Measurements from ENCODE around the gene ATP11A. TPM values are rescaled to one million over a fixed set of nuclear protein-coding genes. Genes with fewer than 3 reads are reported as not detected.

Gene ATP11A
- total RNA-seq, 1 donor from 2014 or later: 6.1 TPM

DNA sequence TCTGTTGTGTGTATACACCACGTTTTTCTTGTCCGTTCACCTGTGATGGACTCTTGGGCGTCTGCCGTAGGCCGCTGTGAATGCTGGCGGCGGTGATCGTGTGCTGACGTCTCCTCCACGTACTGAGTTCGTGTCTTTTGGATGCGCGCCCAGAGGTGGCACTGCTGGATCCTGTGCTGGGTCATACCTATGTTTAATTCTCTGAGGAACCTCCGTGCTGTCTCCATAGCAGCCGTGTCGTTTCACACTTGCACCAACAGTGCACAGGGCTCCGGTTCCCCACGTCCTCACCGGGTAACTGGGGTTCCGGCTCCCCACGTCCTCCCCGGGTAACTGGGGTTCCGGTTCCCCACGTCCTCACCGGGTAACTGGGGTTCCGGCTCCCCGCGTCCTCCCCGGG lies 56.2 kb downstream of the ATP11A start:
- no peaks in the 10 kb centered on the region for H3K27me3 ChIP-seq (ENCODE audit: control insufficient read depth, insufficient read depth, low read length)
- no peak overlapping the region for H3K4me3 ChIP-seq (ENCODE audit: low read depth, low read length)
- no peaks in the 10 kb centered on the region for H3K36me3 ChIP-seq (ENCODE audit: control insufficient read depth, insufficient read depth, low read length)
- no peak for DNase-seq (ENCODE audit: low read depth)
- FAIRE-seq: no peak
- TF ChIP-seq, protein P1, sequence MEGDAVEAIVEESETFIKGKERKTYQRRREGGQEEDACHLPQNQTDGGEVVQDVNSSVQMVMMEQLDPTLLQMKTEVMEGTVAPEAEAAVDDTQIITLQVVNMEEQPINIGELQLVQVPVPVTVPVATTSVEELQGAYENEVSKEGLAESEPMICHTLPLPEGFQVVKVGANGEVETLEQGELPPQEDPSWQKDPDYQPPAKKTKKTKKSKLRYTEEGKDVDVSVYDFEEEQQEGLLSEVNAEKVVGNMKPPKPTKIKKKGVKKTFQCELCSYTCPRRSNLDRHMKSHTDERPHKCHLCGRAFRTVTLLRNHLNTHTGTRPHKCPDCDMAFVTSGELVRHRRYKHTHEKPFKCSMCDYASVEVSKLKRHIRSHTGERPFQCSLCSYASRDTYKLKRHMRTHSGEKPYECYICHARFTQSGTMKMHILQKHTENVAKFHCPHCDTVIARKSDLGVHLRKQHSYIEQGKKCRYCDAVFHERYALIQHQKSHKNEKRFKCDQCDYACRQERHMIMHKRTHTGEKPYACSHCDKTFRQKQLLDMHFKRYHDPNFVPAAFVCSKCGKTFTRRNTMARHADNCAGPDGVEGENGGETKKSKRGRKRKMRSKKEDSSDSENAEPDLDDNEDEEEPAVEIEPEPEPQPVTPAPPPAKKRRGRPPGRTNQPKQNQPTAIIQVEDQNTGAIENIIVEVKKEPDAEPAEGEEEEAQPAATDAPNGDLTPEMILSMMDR (IDR thresholded peaks at IDR 0.05; ENCODE audit: insufficient read depth, low read length, severe bottlenecking): no peak

DNA sequence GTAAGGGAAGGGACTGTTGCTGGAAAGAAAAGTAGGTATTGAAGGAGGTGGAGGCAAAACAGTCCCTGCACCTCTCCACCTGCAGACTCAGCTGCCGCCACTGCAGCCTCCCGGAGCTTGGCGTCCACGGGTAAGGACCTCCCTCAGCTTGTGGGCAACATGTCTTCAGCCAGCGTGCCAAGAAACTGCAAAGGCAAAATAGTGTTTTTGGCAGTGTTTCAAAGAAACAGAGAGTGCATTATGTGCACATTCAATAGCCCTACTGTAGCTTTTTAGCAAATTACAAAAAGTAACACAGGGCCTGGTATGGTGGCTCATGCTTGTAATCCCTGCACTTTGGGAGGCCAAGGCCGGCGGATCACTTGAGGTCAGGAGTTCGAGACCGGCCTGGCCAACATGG lies 57.4 kb downstream of the ATP11A start:
- DNase-seq (ENCODE audit: low read depth) (no peak), FAIRE-seq (no peak)
- no peak overlapping the region for H3K4me3 ChIP-seq (ENCODE audit: low read depth, low read length)
- TF ChIP-seq, protein P1 (IDR thresholded peaks at IDR 0.05; ENCODE audit: insufficient read depth, low read length, severe bottlenecking): no peak
- no peaks in the 10 kb centered on the region for H3K36me3 ChIP-seq (ENCODE audit: control insufficient read depth, insufficient read depth, low read length)
- H3K27me3 ChIP-seq (ENCODE audit: control insufficient read depth, insufficient read depth, low read length): no peaks in the 10 kb centered on the region

DNA sequence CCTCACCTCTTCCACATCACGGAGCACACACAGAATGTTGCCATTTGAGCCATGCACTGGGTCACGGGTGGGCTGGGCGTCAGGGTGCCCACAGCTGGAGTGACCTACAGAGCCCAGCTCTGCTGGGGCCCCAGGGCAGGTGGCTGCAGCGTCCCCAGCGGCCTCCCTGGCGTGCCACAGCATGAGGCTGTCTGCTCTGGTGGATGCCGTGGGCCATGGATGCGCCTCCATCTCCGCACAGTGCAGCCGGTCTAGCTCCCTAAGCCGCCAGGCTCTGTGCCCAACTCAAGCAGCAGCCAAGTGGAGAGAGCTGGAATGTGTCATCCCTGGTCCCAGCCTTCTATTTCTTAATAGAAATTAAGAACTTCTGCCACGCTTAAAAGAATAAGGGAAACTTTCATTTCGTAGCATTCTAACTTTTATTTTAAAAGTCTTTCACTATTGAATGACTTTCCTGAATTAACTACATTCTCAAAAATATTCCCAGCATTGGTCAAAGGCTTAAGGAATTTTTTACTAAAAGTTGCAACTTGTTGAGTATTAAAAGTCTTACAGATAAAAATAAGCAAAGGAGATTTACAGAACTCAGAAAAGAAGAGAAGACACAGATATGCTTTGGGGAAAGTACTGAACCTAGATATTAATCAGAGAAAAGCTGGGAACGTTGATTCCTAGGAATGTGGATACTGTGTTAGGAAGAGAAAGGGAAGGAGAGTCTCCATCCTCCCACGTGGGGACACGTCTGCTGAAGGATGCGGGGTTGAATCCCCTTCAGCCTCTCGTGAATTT lies 59.3 kb downstream of the ATP11A start:
- Histone ChIP-seq H3K27me3 (ENCODE audit: control insufficient read depth, insufficient read depth, low read length) (no peaks in the 10 kb centered on the region), H3K36me3 (ENCODE audit: control insufficient read depth, insufficient read depth, low read length) (no peaks in the 10 kb centered on the region), H3K4me3 (ENCODE audit: low read depth, low read length) (no peak overlapping the region)
- FAIRE-seq: no peak
- TF ChIP-seq, protein P1 (IDR thresholded peaks at IDR 0.05; ENCODE audit: insufficient read depth, low read length, severe bottlenecking): no peak
- no peak for DNase-seq (ENCODE audit: low read depth)

DNA sequence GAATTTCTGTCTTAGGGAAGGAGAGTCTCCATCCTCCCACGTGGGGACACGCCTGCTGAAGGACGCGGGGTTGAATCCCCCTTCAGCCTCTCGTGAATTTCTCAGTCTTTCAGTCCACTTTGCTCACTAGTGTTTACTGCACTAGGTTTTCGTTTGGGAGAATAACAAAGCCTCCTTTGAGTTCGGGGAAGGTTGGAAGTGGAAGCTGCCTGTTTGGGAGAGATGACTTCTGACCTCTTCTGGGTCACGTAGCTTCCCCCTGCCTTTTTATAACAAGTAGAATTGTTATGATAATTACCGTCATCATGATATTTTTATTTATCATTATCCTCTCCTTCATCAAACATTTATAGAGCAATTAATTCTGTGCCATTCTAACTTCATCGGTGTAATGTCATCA lies 60.7 kb downstream of the ATP11A start:
- TF ChIP-seq, protein P1 (IDR thresholded peaks at IDR 0.05; ENCODE audit: insufficient read depth, low read length, severe bottlenecking): no peak
- FAIRE-seq (no peak), DNase-seq (ENCODE audit: low read depth) (no peak)
- H3K4me3 ChIP-seq (ENCODE audit: low read depth, low read length): no peak overlapping the region
- H3K27me3 ChIP-seq (ENCODE audit: control insufficient read depth, insufficient read depth, low read length): no peaks in the 10 kb centered on the region
- no peaks in the 10 kb centered on the region for H3K36me3 ChIP-seq (ENCODE audit: control insufficient read depth, insufficient read depth, low read length)

DNA sequence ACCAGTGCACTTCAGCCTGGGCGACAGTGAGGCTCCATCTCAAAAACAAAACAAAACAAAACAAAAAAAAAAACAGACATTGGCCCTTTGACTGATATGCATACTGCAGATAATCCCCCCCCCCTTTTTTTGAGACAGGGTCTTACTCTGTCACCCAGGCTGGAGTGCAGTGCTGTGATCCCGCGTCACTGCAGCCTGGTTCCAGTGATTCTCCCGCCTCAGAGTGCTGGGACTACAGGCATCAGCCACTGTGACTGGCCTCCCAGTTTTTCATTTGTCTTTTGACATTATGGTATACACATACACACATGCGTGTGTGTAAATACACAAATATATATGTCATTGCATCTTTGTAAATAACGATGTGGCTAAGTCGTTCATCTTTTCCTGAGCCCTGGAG lies 61.8 kb downstream of the ATP11A start:
- DNase-seq (ENCODE audit: low read depth) (no peak), FAIRE-seq (no peak)
- Histone ChIP-seq H3K4me3 (ENCODE audit: low read depth, low read length) (no peak overlapping the region), H3K27me3 (ENCODE audit: control insufficient read depth, insufficient read depth, low read length) (no peaks in the 10 kb centered on the region), H3K36me3 (ENCODE audit: control insufficient read depth, insufficient read depth, low read length) (no peaks in the 10 kb centered on the region)
- TF ChIP-seq, protein P1 (IDR thresholded peaks at IDR 0.05; ENCODE audit: insufficient read depth, low read length, severe bottlenecking): no peak

DNA sequence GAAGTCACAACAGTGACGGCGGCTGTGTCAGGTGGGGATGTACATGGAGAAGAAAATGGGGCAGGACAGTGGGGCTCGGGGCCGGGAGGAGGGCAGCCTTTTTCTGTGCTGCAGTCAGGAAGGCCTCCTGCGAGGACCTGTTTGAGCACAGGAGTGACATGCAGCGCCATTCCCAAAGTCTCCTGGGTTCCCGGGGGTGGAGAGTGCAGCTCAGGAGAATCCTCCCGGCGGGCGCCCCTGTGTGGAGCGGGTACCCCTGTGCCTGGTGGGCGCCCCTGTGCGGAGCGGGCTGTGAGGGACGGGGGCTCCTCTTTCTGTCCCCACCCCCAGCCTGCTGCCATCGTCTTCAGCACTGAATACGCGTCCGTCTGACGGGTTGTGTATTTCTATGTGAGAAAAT lies 62.4 kb downstream of the ATP11A start:
- DNase-seq (ENCODE audit: low read depth): no peak
- TF ChIP-seq, protein P1 (IDR thresholded peaks at IDR 0.05; ENCODE audit: insufficient read depth, low read length, severe bottlenecking): no peak
- no peak for FAIRE-seq
- Histone ChIP-seq H3K27me3 (ENCODE audit: control insufficient read depth, insufficient read depth, low read length) (no peaks in the 10 kb centered on the region), H3K36me3 (ENCODE audit: control insufficient read depth, insufficient read depth, low read length) (no peaks in the 10 kb centered on the region), H3K4me3 (ENCODE audit: low read depth, low read length) (no peak overlapping the region)
